HG02623 (cell line): ENCODE results near the gene ADCK2.
A peak's percentile ranks its signal among the peaks of the same experiment; 100 is the strongest.
"Not testable (repeated sequence)": the region's sequence is repeated elsewhere in the genome, so short reads cannot be mapped to it uniquely, and the experiment has no call there.

ENCODE experiments used
- ATAC-seq: cut with Tn5 transposase; IDR thresholded peaks from one replicate; pipeline ENCODE4 v1.9.1; 2021; ENCODE audit warnings: moderate library complexity; ENCODE audit not compliant: unreplicated experiment

The ADCK2 gene

DNA sequence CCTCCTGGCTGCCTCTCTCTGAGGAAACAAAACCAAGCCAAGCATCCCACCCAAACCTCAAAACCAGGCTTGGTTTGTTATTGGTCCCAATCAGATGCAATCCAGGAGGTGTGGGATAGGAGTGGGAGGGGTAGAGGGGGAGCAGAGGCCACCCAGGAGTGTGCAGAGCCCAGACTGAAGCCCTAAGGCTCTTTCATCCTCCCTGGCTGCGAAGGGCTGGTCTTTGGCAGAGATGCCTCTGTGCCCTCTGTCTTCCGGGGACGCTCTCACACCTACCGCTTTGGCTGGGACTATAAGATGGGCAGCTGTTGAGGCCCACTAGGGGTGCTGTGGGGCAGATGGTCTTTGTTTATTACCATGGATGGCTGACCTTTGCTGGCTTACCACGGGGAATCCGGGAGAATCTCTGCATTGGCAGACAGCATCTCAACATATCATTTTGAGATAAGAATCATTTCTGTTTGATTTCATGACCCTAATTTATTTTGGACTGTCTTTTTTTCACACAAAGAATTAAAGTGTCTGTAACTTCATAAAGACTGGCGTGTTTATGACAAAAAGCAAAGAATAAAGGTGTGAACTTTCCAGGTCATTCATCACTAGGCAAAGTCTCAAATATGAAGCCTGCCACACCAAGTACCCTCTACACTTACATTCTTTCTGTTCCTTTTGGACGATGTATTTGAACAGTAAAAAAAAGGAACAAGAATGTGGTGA lies 25.7 kb upstream of the ADCK2 start:
- peak; percentile 67 for ATAC-seq

DNA sequence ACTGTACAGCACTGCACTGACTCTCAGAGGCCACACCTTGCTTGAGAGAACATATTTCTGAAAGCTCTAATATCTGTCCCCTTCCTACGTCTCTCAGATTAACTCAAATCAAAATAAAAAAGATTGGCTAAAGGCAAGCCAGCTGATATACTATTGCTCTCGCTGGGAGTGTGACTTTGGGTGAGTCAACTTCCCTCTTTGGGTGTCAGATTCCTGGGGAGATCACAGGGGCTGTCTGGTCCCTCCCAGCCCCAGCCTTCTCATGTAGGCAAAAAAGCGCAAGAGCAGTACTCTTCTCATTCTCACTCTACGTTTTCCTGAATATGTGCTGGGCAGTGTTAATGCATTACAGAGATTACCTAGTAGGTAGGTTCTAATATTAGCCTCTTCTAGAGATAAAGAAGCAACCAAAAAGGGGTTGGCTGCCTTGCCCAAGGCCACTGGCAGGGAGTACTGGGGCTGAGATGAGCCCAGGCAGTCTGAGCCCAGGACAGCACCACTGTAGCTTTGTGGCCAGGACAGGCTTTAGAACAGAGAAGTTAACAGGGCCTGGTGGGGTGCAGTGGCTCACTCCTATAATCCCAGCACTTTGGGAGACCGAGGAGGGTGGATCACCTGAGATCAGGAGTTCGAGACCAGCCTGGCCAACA lies 23.1 kb upstream of the ADCK2 start:
- ATAC-seq = no peak

DNA sequence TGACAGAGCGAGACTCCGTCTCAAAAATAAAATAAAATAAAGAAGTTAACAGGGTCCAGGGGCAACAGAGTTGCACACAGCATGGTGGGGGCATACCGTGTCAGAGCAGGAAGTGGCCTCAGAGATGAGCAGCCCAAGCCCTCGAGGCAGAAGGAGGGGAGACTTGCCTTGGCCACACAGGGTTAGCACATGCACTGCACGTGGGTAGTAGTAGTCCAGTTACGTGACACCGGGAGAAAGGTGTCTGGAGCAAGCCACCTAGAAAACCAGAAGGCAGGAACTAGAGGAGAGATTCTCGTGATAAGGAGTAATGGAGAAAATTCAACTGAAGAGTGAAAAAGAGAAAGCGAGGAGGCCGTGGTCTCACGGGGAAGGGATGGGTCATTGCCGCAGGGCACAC lies 22.4 kb upstream of the ADCK2 start:
- ATAC-seq = no peak

DNA sequence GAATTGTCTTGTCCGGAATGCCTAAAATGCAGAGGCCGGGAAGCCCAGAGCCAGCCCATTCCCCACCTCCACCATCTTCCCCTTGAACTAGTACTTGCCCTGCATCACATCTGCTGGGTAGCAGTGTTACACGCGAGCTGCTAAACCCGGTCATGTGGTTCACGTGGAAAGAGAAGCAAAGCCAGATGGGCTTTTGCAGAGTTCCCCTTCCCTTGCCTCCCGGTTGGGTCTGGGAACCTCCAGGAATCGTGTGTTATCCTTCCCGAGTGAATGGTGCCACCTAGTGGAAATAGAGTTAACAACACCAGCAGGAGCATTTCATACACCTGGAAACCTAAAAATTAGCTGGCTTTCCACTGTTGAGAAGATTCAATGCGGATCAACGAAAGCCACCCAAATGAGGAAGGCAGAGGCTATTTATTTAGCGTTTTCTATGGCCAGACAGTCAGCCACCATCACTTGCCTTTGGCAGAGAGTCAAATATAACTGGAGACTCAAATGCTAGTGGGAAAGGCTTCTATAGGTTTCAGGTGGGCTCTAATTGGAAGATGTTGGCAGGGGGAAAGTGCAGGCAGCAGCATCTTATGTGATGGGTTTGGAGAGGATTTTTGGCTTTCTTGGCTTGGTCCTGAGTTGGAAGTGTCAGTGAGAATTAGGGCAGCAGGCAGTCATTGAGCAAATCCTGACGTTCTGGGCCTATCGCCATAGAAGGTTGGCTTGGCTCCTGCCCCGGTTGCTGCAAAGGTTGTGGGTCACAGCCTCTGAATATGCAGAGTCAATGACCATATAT lies 19.2 kb upstream of the ADCK2 start:
- no peak for ATAC-seq

DNA sequence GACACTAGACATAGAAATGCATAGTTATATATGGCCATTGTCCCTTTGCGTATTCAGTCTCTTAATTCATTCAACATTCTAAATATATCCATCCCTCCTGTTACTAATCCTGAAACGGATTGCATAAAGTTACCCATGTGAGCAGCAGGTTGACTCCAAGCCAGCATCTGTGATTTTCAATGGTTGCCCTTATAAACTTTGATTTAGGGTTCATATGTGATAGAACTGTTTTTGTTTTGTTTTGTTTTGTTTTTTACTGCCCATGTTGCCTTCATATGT lies 18.7 kb upstream of the ADCK2 start:
- no peak for ATAC-seq

DNA sequence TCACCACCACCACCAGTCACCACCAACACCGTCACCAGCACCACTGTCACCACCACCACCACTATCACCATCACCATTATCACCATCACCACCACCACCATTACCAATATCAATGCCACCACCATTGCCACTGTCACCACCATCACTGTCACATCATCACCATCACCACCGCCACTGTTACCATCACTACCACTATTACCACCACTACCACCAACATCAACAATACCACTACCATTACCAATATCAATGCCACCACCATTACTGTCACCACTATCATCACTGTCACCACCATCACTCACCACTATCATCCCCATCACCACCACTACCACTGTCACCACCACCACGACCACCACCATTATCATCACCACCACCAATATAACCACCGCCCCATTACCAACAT lies 18.1 kb upstream of the ADCK2 start:
- no peak for ATAC-seq

DNA sequence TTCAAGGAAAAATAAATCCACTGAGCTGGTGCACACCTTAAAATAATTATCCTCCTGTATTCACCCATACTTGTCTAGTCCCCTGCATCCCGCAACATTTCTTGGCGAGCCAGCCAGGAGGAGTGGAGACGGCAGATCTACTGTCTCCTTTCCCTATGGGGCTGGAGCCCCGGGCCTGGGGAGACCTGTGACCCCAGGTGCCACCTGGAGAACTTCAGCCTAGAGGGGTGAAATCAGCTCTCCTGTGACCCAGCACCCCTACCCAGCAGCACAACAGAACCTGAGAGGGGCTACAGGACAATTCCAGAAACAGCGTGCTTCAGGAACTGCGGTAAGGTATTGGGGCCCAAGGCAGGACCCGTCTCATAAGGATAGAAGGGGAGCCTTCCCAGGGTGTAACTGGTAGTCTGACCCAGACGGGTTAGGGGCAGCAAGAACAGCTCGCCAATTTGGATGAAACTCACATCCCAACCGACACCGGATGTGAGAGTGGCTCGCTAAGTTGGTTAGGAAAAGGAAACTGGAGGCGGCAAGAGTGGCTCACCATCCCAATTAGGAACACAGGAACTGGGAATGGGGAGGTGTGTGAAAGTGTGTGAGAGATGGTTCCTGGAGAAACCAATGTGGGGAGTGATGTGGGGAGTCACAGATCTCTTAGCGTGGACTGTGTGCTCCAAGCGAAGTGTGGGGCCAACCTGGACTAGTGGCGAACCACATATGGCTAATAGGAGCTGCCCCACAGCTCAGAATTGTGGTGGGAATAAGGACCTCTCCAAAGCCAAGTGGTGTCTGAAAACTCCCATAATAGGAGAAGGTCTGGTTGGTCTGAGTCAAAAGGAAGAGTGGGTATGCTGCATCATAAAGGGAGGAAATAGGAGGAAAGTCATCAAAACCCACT lies 17.0 kb upstream of the ADCK2 start:
- ATAC-seq = no peak

DNA sequence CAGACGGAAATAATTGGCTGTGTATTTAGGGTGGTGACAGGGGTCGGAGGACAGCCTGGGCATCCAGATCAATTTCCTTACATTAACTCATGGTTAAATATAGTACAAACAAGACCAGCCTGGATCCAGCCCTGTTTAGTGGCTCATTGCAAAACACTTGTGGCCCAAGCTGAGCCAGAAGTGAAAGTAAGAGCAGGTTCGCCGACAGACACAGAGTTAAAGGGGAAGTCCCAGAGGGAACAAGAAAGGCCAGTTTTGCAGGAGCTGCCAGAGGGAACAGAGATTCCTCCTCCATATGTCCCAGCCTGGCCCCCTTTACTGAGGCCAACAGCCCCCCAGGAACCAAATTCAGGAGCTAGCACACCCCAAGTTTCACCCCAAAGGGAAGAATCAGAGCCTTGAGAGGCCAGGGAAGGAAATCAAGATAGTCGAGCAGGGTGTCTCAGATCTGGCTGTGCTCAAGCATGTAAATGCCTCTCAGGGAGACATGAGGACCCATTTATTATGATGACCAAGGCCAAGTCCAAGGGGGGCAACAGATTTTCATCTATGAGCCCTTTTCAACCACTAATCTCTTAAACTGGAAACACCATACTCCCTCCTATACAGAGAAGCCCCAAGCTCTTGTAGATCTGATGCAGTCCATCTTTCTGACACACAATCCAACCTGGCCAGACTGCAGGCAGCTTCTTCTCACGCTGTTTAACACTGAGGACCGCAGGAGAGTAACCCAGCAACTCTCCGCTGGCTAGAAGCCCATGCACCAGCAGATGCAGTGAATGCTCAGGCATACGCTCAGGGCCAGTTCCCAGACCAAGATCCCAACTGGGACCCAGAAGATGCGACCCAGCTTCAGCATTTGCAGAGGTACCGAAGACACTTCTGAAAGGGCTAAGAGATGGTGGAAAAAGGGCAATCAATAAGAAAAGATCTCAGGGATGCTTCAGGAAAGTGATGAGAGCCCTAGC lies 15.9 kb upstream of the ADCK2 start:
- ATAC-seq = peak; percentile 77

DNA sequence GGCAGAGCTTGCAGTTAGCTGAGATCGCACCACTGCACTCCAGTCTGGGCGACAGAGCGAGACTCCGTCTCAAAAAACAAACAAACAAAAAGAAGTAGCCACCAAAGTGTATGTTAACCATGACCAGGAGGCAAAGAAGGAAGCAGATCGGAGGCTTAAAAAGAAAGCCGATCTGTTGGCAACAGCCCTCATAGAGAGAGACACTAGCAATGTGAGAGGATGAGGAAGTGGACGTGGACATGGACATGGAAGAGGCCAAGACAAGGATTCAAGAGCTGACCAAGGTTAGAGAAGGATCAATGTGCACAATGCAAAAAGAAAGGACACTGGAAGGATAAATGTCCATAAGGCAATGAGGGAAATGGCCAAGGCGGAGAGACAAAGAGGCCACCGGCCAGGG lies 14.9 kb upstream of the ADCK2 start:
- ATAC-seq = no peak

DNA sequence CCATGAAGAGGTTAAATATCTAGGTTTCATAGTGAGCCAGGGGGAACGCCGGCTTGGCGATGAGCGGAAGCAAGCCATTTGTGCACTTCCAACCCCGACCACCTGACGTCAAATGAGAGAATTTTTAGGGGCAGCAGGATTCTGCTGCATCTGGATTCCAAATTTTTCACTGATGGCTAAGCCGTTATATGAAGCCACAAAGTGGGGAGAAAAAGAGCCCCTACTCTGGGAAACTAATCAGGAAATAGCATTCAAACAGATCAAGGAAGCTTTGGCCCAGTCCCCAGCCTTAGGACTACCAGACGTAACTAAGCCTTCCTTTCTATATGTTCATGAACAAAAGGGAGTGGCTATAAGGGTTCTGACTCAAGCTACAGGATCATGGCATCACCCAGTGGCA lies 12.9 kb upstream of the ADCK2 start:
- ATAC-seq = no peak

DNA sequence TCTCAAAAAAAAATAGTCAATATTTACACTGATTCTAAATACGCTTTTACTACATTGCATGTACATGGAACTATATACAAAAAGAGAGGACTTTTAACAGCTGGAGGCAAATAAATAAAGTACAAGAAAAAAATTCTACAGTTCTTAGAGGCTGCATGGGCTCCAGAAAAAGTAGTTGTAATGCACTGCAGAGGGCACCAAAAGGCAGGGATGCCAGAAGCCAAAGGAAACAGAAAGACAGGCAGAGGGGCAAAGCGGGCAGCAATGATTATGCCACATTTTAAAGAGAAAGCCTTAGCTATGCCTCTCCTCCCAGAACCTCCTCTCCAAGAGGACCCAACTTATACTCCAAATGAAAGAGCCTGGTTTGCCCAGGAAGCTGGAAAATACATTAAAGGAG lies 11.6 kb upstream of the ADCK2 start:
- ATAC-seq = no peak

DNA sequence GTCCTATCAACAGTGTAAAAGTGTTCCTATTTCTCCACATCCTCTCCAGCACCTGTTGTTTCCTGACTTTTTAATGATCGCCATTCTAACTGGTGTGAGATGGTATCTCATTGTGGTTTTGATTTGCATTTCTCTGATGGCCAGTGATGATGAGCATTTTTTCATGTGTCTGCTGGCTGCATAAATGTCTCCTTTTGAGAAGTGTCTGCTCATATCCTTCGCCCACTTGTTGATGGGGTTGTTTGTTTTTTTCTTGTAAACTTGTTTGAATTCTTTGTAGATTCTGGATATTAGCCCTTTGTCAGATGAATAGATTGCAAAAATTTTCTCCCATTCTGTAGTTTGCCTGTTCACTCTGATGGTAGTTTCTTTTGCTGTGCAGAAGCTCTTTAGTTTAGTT lies 9.8 kb upstream of the ADCK2 start:
- ATAC-seq = not testable (repeated sequence)

DNA sequence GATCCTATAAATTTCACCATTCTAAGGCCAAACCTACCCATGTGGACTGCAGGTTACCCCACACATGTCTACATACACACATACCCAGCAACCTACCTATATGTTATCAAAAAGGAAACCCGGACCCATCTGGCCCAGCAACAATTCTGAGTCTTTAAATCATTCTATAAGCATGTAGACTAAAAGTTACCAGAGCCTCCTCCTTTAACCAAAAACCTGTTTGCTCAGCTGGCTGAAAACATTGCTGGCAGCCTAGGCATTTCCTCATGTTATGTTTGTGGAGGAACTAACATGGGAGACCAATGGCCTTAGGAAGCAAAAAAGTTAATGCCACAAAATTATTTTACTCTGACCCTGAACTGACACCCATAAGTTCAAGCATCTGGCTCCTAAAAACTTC lies 5.3 kb upstream of the ADCK2 start:
- ATAC-seq = no peak

DNA sequence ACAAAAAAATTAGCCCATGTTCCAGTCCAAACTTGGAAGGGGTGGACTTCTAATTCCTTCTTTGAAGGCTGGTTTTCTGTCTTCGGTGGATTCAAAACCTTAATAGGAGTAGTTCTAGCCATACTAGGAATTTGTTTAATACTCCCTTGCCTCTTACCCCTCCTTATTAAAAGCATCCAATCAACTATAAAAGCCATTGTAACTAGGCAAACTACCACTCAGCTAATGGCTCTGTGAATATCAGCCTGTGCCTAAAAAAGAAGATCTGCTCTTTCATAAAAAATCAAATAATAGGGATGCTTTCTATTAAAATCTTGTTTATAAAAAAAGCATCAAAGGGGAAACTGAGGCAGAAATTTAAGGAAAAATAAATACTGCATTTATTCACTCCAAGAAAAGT lies 4.1 kb upstream of the ADCK2 start:
- no peak for ATAC-seq

DNA sequence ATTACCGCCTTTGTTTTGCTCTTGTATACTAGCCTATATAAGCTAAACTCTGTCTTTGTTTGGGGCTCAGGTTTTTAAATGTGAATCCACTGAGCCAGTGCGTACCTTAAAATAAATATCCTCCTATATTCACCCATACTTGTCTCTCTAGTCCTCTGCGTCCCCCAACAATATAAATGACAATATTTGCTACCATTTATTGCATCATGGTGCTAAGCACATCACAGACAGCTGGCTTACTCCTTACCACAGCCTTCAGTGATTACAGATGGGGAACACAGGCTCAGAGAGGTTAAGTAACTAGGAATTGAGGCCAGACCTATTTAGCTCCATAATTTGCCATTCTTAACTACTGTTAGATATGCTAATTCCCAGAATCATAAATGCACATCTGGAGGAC lies 3.4 kb upstream of the ADCK2 start:
- no peak for ATAC-seq

DNA sequence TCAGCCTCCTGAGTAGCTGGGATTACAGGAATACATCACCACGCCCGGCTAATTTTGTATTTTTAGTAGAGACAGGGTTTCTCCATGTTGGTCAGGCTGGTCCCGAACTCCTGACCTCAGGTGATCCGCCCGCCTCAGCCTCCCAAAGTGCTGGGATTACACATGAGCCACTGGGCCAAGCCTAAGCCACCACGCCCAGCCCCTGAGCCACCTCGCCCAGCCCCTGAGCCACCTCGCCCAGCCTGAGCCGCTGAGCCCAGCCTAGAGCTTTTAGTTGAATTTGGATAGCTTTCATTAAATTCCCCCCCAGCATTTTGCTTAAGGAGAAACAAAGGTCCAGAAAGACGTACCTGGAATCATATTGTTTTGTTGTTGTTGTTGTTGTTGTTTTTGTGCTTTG lies 2.9 kb upstream of the ADCK2 start:
- not testable (repeated sequence) for ATAC-seq

DNA sequence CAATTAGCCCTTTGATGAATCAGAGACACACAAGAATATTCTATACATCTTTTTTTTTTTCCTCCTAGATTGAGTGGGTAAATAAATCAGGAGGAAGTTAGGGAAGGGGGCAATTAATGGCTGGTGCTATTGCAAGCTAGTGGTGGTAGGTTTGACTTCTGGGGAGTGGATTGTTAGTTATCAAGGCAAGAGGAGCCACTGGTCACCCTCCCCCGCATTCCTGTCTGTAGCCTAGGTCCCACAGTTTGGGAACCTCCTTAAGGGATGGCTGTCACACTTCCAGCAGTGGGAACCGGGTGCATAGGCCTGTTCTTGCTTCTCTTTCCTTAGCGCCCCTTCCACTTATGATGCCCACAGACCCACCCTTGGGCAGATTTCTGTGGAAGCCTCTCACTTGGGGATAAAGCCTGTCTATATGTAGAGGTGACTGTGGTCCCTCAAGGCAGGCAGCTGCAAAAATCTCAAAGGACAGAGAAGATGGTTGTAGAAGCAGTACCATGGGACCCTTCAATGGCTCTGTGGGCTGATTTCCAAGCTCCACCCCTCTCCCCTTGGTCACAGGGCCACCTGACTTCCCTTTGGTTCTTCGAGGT lies 2.3 kb upstream of the ADCK2 start:
- no peak for ATAC-seq

DNA sequence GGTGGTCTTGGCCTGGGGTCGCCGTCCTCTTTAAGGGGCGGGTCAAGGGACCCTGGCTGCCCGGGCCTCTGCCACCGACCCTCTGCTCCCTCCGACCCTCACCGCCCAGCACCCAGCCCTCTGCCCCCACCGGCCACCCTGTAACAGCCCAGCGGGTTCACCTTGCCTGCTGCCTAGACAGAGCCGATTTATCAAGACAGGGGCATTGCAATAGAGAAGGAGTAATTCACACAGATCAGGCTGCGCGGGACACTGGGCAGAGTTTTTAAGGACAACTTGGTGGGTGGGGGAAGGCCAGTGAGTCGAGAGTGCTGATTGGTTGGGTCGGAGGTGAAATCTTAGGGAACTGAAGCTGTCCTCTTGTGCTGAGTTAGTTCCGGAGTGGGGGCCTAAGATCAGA lies 779 bp upstream of the ADCK2 start:
- no peak for ATAC-seq

DNA sequence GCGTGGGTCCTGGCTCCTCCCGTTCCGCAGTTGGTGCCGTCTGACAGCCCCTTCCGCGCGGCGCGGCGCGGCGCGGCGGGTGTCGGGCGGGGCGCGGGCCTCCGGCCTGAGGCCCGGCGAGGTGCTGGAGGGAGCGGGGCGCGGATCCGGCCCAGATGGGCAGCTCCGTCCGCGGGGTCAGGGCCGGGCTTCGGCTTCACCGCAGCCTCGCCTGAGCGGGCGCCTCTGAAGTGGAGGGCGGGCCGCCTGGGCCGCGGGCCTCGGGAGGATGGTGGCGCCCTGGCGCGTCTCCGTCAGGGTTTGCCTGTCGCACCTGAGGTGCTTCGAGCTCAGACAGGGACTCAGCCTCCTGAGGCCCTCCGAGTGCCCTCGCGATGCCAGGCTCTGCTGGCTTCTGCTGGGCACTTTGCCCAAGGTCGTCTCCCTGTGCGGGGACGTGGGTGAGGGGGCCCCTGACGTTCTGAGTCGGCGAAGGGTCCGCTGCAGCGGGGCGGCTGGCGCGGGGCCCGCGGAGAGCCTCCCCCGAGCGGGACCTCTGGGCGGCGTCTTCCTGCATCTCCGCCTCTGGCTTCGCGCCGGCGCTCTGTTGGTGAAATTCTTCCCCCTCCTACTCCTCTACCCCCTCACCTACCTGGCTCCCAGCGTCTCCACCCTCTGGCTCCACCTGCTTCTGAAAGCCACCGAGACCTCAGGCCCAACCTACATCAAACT lies 473 bp downstream of the ADCK2 start:
- ATAC-seq = peak; percentile 40
